LNCAP (cell line): ENCODE measurements around the gene HOXA3.

Experiments used
- CTCF ChIP-seq: fragments of 450-650 bp; IDR thresholded peaks from 2 replicates; pipeline ENCODE4 v1.5.1; 2017; ENCODE audit warnings: mild to moderate bottlenecking

Gene HOXA3

GRCh38 chr7:27172823-27173510 lies 20.6 kb upstream of the HOXA3 start:
- TF ChIP-seq CTCF = no peak

GRCh38 chr7:27172315-27172774 lies 20.0 kb upstream of the HOXA3 start:
- TF ChIP-seq CTCF = no peak

GRCh38 chr7:27171637-27172314 lies 19.4 kb upstream of the HOXA3 start:
- TF ChIP-seq CTCF = no peak

- no peak for TF ChIP-seq CTCF
These were observed 18.9 kb upstream of the HOXA3 start for GRCh38 chr7:27171325-27171636.

GRCh38 chr7:27170426-27171324 lies 18.3 kb upstream of the HOXA3 start:
- TF ChIP-seq CTCF = no peak

- no peak for TF ChIP-seq CTCF
These were observed 17.5 kb upstream of the HOXA3 start for GRCh38 chr7:27169658-27170425.
